ENCODE measurements around the gene GAGE12J.
"Not testable (repeated sequence)": the region's sequence is repeated elsewhere in the genome, so short reads cannot be mapped to it uniquely, and the experiment has no call there.

DNA sequence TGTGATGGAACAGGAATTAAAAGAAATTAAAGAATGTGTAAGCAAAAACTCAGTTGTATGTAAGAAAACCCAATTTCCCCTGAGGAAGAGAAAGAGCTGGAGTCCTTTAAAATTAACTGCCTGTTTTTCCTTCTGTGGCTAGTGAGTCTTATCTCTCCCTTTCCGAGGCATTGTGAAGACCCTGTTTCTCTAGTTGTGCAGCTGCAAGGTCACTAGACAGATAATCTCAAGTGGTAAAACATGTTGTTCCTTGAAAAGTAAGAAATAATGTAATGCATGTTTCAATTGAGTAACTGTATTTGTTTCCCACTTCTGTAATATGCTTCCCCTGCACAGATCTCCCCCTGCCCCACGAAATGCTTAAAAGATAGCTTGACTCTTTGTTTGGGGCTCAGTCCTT is 14.1 kb upstream of the GAGE12J start:
- TF ChIP-seq, protein P1, sequence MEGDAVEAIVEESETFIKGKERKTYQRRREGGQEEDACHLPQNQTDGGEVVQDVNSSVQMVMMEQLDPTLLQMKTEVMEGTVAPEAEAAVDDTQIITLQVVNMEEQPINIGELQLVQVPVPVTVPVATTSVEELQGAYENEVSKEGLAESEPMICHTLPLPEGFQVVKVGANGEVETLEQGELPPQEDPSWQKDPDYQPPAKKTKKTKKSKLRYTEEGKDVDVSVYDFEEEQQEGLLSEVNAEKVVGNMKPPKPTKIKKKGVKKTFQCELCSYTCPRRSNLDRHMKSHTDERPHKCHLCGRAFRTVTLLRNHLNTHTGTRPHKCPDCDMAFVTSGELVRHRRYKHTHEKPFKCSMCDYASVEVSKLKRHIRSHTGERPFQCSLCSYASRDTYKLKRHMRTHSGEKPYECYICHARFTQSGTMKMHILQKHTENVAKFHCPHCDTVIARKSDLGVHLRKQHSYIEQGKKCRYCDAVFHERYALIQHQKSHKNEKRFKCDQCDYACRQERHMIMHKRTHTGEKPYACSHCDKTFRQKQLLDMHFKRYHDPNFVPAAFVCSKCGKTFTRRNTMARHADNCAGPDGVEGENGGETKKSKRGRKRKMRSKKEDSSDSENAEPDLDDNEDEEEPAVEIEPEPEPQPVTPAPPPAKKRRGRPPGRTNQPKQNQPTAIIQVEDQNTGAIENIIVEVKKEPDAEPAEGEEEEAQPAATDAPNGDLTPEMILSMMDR (optimal IDR thresholded peaks at IDR 0.05 in 1 of 3, IDR thresholded peaks at IDR 0.05 in 1 of 3, conservative IDR thresholded peaks at IDR 0.05 in 1 of 3; ENCODE audit: extremely low read depth in 1 of 3, insufficient read depth in 2 of 3, low read length in 3 of 3): not testable (repeated sequence)
- not testable (repeated sequence) for TF ChIP-seq EZH2 (IDR thresholded peaks at IDR 0.05; ENCODE audit: low read length)

All from keratinocyte (primary cell).